Nephron (organoid): ENCODE results near the gene SCRN1.

Source experiments
- H3K27ac Mint-ChIP-seq, 3 experiments: 2 replicates each; pipeline ENCODE4 v1.8.0; 2020; ENCODE audit warnings: mixed read lengths in 3 of 3, mild to moderate bottlenecking in 2 of 3, moderate library complexity in 1 of 3
- H3K27me3 Mint-ChIP-seq: 2 replicates; pipeline ENCODE4 v1.8.0; 2021; ENCODE audit warnings: low read depth, mild to moderate bottlenecking, moderate library complexity, mixed read lengths
- H3K36me3 Mint-ChIP-seq: 2 replicates; pipeline ENCODE4 v1.8.0; 2020; ENCODE audit warnings: low read depth, mixed read lengths
- H3K4me1 Mint-ChIP-seq: 2 replicates; pipeline ENCODE4 v1.8.0; 2020; ENCODE audit warnings: mixed read lengths
- H3K4me3 Mint-ChIP-seq, 3 experiments: 2 replicates each; pipeline ENCODE4 v1.8.0; 2020; ENCODE audit warnings: mild to moderate bottlenecking in 3 of 3, mixed read lengths in 3 of 3, moderate library complexity in 2 of 3
- H3K9me3 Mint-ChIP-seq: 2 replicates; pipeline ENCODE4 v1.8.0; 2020; ENCODE audit warnings: mixed read lengths
- CTCF ChIP-seq, 3 experiments: fragments of 200-600 bp; sonication (generic); IDR thresholded peaks; one replicate each; pipeline ENCODE4 v1.5.0; 2021; ENCODE audit warnings: antibody characterized with exemption in 3 of 3; ENCODE audit not compliant: unreplicated experiment in 3 of 3

SCRN1 gene

GRCh38 chr7:29971566-29972314, 17.9 kb downstream of the SCRN1 start:
- Mint-ChIP-seq H3K4me1 (peaks cover 38% of the 10 kb centered on the region), H3K36me3 (peaks cover 47% of the 10 kb centered on the region), H3K27ac (peak overlapping the region; percentile 62 to 87 (median 70)), H3K9me3 (no peaks in the 10 kb centered on the region), H3K4me3 (no peak overlapping the region), H3K27me3 (no peaks in the 10 kb centered on the region)
- TF ChIP-seq CTCF (IDR thresholded peaks at IDR 0.05; ENCODE audit: unreplicated experiment in 3 of 3): no peak

GRCh38 chr7:29970158-29970557, 19.4 kb downstream of the SCRN1 start:
- no peak for TF ChIP-seq CTCF (IDR thresholded peaks at IDR 0.05; ENCODE audit: unreplicated experiment in 3 of 3)
- peaks cover 22% of the 10 kb centered on the region for H3K4me1 Mint-ChIP-seq
- no peak overlapping the region for H3K4me3 Mint-ChIP-seq
- H3K27ac Mint-ChIP-seq: peak overlapping the region in 1 of 3 experiments; percentile 36
- H3K27me3 Mint-ChIP-seq: no peaks in the 10 kb centered on the region
- H3K9me3 Mint-ChIP-seq: no peaks in the 10 kb centered on the region
- peaks cover 63% of the 10 kb centered on the region for H3K36me3 Mint-ChIP-seq

- Mint-ChIP-seq H3K9me3 (no peaks in the 10 kb centered on the region), H3K4me3 (no peak overlapping the region), H3K36me3 (peaks cover 66% of the 10 kb centered on the region), H3K27me3 (no peaks in the 10 kb centered on the region), H3K27ac (peak overlapping the region in 2 of 3 experiments; percentile 36 to 52), H3K4me1 (peaks cover 22% of the 10 kb centered on the region)
- no peak for TF ChIP-seq CTCF (IDR thresholded peaks at IDR 0.05; ENCODE audit: unreplicated experiment in 3 of 3)
These were observed 19.9 kb downstream of the SCRN1 start for GRCh38 chr7:29969738-29970137.

GRCh38 chr7:29968683-29969395, 20.8 kb downstream of the SCRN1 start:
- Mint-ChIP-seq H3K36me3 (peaks cover 73% of the 10 kb centered on the region), H3K4me3 (no peak overlapping the region), H3K27ac (peak overlapping the region in 2 of 3 experiments; percentile 37 to 52), H3K4me1 (peaks cover 22% of the 10 kb centered on the region), H3K9me3 (no peaks in the 10 kb centered on the region), H3K27me3 (no peaks in the 10 kb centered on the region)
- no peak for TF ChIP-seq CTCF (IDR thresholded peaks at IDR 0.05; ENCODE audit: unreplicated experiment in 3 of 3)

GRCh38 chr7:29965030-29965429, 24.6 kb downstream of the SCRN1 start:
- TF ChIP-seq CTCF (IDR thresholded peaks at IDR 0.05; ENCODE audit: unreplicated experiment in 3 of 3): no peak
- Mint-ChIP-seq H3K27me3 (no peaks in the 10 kb centered on the region), H3K4me1 (peaks cover 10% of the 10 kb centered on the region), H3K4me3 (no peak overlapping the region), H3K9me3 (no peaks in the 10 kb centered on the region), H3K36me3 (peaks cover 81% of the 10 kb centered on the region), H3K27ac (no peak overlapping the region)
